ENCODE results near the gene ARHGEF28.

ARHGEF28 gene

DNA sequence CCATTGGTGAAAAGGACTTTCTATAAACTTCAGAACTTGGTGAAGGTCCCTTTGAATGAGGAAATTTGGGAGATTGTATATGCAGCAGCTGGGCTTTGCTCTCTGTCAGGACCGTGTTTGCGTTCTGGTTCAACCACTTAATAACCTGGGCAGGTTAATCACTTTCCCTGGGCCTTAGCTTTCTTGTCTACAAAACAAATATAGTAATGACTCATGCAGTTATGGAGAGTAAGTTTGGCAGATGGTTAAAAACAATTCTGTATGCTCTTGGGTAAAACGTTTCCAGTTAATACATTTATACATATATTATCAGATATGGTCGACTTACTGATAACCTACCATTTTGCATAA, 197.0 kb downstream of the ARHGEF28 start:
- Mint-ChIP-seq H3K4me3 (no peak overlapping the region), H3K9me3 (no peaks in the 10 kb centered on the region), H3K27ac (no peak overlapping the region), H3K4me1 (ENCODE audit: low read depth) (no peaks in the 10 kb centered on the region), H3K27me3 (ENCODE audit: low read depth) (no peaks in the 10 kb centered on the region), H3K36me3 (ENCODE audit: low read depth) (no peaks in the 10 kb centered on the region)

DNA sequence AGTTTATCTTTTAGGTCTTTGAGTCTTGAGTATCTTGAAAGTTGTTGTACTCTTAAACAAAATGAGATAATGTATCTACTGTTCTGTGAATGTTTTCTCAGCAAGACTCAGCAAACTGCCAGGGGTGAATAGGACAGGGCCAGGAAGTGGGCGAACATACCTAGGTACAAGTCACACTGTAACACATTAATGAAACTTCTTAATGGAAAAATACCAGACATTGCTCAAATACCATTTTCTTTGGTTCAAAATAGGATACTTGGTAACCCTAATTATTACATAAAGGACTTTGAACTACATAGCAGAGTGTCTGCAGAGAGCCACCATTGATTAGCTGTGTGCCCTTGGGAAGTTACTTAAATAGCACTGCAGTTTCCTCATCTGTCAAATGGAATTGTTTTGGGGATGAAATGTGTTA, 197.5 kb downstream of the ARHGEF28 start:
- Mint-ChIP-seq H3K9me3 (no peaks in the 10 kb centered on the region), H3K27me3 (ENCODE audit: low read depth) (peaks cover 2% of the 10 kb centered on the region), H3K27ac (no peak overlapping the region), H3K36me3 (ENCODE audit: low read depth) (no peaks in the 10 kb centered on the region), H3K4me3 (no peak overlapping the region), H3K4me1 (ENCODE audit: low read depth) (no peaks in the 10 kb centered on the region)

DNA sequence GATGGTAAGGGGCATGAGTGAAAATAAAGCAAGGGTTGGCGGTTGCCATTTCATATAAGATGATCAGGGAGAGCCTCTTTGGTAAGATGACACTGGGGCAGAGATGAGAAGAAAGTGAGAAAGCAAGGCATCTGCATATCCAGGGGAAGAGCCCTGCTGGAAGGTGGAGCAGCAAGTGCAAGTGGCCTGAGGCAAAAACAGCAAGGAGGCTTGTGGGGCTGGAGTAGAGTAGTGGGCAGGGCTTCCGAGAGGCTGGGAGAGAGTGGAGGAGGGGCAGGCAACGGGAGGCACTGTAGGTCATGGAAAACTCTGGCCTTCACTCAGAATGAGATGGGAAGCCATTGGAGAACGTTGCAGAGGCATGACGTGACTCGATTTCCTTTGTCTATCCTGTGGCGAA, 199.2 kb downstream of the ARHGEF28 start:
- H3K36me3 Mint-ChIP-seq (ENCODE audit: low read depth): no peaks in the 10 kb centered on the region
- H3K4me3 Mint-ChIP-seq: no peak overlapping the region
- H3K27ac Mint-ChIP-seq: no peak overlapping the region
- no peaks in the 10 kb centered on the region for H3K9me3 Mint-ChIP-seq
- no peaks in the 10 kb centered on the region for H3K4me1 Mint-ChIP-seq (ENCODE audit: low read depth)
- peaks cover 6% of the 10 kb centered on the region for H3K27me3 Mint-ChIP-seq (ENCODE audit: low read depth)

DNA sequence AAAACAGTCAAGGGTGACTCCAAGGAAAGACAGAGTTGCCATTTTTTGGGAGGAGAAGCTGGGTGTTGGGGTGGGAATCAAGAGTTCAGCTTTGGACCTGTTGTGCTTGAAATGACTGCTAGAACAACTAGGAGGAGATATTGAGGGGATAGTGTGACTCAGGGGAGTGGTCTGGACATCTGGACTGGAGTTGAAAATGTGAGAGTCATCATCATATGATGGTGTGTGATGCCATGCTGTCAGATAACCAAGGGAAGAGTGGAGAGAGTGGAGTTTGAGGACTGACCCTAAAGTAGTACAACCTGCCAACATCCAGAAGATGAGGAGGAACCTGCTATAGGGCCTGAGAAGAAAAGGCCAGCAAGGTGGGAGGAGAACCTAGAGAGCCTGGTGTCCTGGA, 199.7 kb downstream of the ARHGEF28 start:
- Mint-ChIP-seq H3K9me3 (no peaks in the 10 kb centered on the region), H3K27me3 (ENCODE audit: low read depth) (peaks cover 6% of the 10 kb centered on the region), H3K4me1 (ENCODE audit: low read depth) (no peaks in the 10 kb centered on the region), H3K27ac (no peak overlapping the region), H3K4me3 (no peak overlapping the region), H3K36me3 (ENCODE audit: low read depth) (no peaks in the 10 kb centered on the region)

DNA sequence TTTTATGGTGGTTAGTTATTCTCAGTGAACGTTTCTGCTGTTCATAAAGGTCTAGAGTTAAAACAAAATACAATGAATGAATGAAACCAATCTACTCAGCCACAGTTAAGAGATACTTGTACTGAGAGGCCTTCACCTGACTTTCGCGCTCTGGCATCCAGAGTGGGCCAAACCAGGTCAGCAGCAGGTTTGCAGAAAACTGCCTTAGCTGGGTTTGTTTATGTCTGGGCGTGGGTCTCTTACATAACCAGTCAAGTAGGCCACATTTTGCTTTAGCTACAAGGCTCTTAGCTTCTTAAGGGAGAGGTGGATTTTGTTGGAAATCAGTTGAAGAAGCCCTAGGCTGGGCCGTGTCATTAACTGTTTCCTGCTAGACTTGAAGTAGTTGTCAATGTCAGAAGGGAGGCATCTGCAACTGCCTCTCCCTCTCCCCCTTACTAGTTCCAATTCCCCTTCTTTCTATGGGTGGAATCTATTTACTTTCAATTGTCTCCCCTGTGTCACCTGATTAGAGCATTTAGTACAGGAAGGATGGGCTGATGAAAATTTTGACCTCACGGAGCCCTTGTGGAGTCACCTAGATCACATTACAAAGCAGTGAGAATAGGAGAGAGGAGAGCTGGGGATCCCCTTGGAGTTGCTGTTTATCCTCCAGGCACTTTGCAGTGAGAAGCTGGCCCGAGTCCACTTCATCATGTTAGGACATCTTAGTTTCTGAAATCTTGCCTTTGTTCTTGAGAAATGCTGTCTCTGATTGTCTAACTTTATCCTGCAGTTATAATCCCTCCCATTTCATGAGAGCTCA, 200.5 kb downstream of the ARHGEF28 start:
- Mint-ChIP-seq H3K36me3 (ENCODE audit: low read depth) (no peaks in the 10 kb centered on the region), H3K4me3 (no peak overlapping the region), H3K27ac (no peak overlapping the region), H3K4me1 (ENCODE audit: low read depth) (no peaks in the 10 kb centered on the region), H3K27me3 (ENCODE audit: low read depth) (peaks cover 6% of the 10 kb centered on the region), H3K9me3 (no peaks in the 10 kb centered on the region)

GRCh38 chr5:73827106-73827450, 201.1 kb downstream of the ARHGEF28 start:
- H3K36me3 Mint-ChIP-seq (ENCODE audit: low read depth): no peaks in the 10 kb centered on the region
- no peak overlapping the region for H3K4me3 Mint-ChIP-seq
- peaks cover 6% of the 10 kb centered on the region for H3K27me3 Mint-ChIP-seq (ENCODE audit: low read depth)
- no peaks in the 10 kb centered on the region for H3K4me1 Mint-ChIP-seq (ENCODE audit: low read depth)
- no peaks in the 10 kb centered on the region for H3K9me3 Mint-ChIP-seq
- H3K27ac Mint-ChIP-seq: no peak overlapping the region

GRCh38 chr5:73828465-73828864, 202.5 kb downstream of the ARHGEF28 start:
- no peaks in the 10 kb centered on the region for H3K4me1 Mint-ChIP-seq (ENCODE audit: low read depth)
- H3K9me3 Mint-ChIP-seq: no peaks in the 10 kb centered on the region
- peaks cover 6% of the 10 kb centered on the region for H3K27me3 Mint-ChIP-seq (ENCODE audit: low read depth)
- no peaks in the 10 kb centered on the region for H3K36me3 Mint-ChIP-seq (ENCODE audit: low read depth)
- no peak overlapping the region for H3K4me3 Mint-ChIP-seq
- H3K27ac Mint-ChIP-seq: no peak overlapping the region

DNA sequence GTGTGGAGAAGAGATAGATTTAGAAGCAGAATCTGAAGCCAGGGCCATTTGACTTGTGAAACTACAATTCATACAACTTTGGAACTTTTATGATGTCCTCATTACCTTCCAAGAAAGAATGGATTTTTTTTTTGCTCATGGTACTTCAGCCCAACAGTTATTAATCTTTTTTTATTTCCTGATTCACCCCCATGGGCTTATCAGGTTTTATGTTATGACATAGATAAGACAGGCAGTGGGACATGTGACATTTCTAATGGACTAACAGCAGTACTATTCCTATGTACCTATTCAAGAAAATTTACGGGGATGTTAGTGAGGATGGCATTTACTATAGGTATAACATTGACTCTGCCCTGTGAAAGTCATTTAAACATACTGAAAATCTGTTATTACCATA, 204.7 kb downstream of the ARHGEF28 start:
- no peak overlapping the region for H3K4me3 Mint-ChIP-seq
- H3K9me3 Mint-ChIP-seq: no peaks in the 10 kb centered on the region
- H3K4me1 Mint-ChIP-seq (ENCODE audit: low read depth): no peaks in the 10 kb centered on the region
- no peak overlapping the region for H3K27ac Mint-ChIP-seq
- H3K27me3 Mint-ChIP-seq (ENCODE audit: low read depth): peaks cover 6% of the 10 kb centered on the region
- H3K36me3 Mint-ChIP-seq (ENCODE audit: low read depth): no peaks in the 10 kb centered on the region

DNA sequence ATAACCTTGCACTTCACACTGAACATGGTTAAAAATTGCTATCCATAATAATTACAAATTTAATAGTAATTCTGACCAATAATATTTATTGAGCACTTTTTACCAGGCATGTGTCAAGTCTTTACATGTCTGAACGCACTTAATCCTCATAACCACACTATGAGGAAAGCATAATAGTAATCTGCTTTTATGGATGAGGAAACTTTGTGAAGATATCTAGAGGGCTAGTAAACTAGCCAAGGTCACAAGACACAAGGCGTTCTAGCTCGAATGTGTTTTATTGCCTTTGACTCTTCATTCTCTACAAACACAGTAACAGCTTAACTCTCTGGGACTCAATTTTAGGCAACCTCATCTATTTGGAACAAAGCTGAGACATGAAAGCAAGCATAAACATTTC, 205.1 kb downstream of the ARHGEF28 start:
- peaks cover 6% of the 10 kb centered on the region for H3K27me3 Mint-ChIP-seq (ENCODE audit: low read depth)
- H3K9me3 Mint-ChIP-seq: no peaks in the 10 kb centered on the region
- H3K4me1 Mint-ChIP-seq (ENCODE audit: low read depth): no peaks in the 10 kb centered on the region
- no peaks in the 10 kb centered on the region for H3K36me3 Mint-ChIP-seq (ENCODE audit: low read depth)
- no peak overlapping the region for H3K4me3 Mint-ChIP-seq
- no peak overlapping the region for H3K27ac Mint-ChIP-seq

- H3K4me3 Mint-ChIP-seq: no peak overlapping the region
- no peaks in the 10 kb centered on the region for H3K27me3 Mint-ChIP-seq (ENCODE audit: low read depth)
- H3K36me3 Mint-ChIP-seq (ENCODE audit: low read depth): no peaks in the 10 kb centered on the region
- no peaks in the 10 kb centered on the region for H3K9me3 Mint-ChIP-seq
- no peak overlapping the region for H3K27ac Mint-ChIP-seq
- H3K4me1 Mint-ChIP-seq (ENCODE audit: low read depth): no peaks in the 10 kb centered on the region
Measured at GRCh38 chr5:73834693-73835092, 208.7 kb downstream of the ARHGEF28 start.

GRCh38 chr5:73835726-73836125, 209.7 kb downstream of the ARHGEF28 start:
- Mint-ChIP-seq H3K27ac (no peak overlapping the region), H3K4me1 (ENCODE audit: low read depth) (no peaks in the 10 kb centered on the region), H3K9me3 (no peaks in the 10 kb centered on the region), H3K4me3 (no peak overlapping the region), H3K27me3 (ENCODE audit: low read depth) (no peaks in the 10 kb centered on the region), H3K36me3 (ENCODE audit: low read depth) (no peaks in the 10 kb centered on the region)

DNA sequence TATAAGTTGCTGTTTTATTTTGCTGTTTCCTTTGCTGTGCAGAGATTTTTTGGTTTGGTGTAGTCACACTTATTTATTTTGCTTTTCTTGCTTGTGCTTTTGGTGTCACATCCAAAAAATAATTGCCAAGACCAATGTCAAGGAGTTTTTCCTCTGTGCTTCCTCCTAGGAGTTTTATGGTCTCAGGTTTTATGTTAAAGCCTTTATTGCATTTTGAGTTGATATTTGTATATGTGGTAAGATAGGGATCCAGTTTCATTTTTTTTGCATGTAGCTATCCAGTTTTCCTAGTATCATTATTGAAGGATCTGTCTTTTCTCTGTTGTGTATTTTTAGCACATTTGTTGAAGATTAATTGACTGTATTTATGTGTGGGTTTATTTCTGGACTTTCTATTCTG, 210.6 kb downstream of the ARHGEF28 start:
- Mint-ChIP-seq H3K27me3 (ENCODE audit: low read depth) (no peaks in the 10 kb centered on the region), H3K9me3 (no peaks in the 10 kb centered on the region), H3K4me1 (ENCODE audit: low read depth) (no peaks in the 10 kb centered on the region), H3K27ac (no peak overlapping the region), H3K36me3 (ENCODE audit: low read depth) (no peaks in the 10 kb centered on the region), H3K4me3 (no peak overlapping the region)

- Mint-ChIP-seq H3K27ac (no peak overlapping the region), H3K27me3 (ENCODE audit: low read depth) (no peaks in the 10 kb centered on the region), H3K36me3 (ENCODE audit: low read depth) (no peaks in the 10 kb centered on the region), H3K4me1 (ENCODE audit: low read depth) (no peaks in the 10 kb centered on the region), H3K4me3 (no peak overlapping the region), H3K9me3 (no peaks in the 10 kb centered on the region)
Measured at GRCh38 chr5:73838901-73839300, 212.9 kb downstream of the ARHGEF28 start.

DNA sequence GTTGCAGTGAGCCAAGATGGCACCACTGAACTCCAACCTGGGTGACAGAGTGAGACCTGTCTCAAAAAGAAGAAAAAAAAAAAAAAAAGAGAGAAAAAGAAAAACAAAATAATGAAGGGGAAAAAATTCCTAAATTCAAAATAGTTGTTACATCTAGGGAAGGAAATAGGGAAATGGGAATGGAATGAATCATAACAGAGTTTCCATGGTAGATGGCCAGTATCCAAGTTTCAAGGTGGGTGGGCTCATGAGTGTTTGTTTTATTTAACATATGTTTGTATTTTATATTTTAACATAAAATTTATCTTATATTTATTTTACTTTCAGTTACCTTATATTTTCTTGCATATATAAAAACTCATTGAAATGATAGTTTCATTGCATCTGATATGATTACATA, 215.6 kb downstream of the ARHGEF28 start:
- Mint-ChIP-seq H3K4me1 (ENCODE audit: low read depth) (no peaks in the 10 kb centered on the region), H3K9me3 (no peaks in the 10 kb centered on the region), H3K27me3 (ENCODE audit: low read depth) (peaks cover 3% of the 10 kb centered on the region), H3K27ac (no peak overlapping the region), H3K4me3 (no peak overlapping the region), H3K36me3 (ENCODE audit: low read depth) (no peaks in the 10 kb centered on the region)

DNA sequence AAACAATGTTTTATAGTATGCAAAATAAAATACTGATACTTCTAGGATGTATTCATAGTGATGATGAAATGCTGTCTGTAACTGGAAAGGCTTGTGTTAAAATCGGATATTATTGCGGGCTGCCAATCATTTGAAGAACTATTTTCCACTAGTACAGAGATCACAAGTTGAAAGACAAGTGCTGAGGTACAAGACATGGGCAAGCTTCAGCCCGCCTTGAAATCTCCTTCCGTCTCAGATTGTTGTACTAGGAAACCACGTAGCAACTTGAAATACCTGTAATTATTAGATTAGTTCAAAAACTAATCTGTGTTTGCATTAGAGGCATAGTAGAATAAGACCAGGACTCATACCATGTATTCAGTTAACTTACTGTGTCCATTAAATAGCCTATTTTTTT, 218.2 kb downstream of the ARHGEF28 start:
- Mint-ChIP-seq H3K27me3 (ENCODE audit: low read depth) (peaks cover 3% of the 10 kb centered on the region), H3K27ac (no peak overlapping the region), H3K4me1 (ENCODE audit: low read depth) (no peaks in the 10 kb centered on the region), H3K4me3 (no peak overlapping the region), H3K36me3 (ENCODE audit: low read depth) (no peaks in the 10 kb centered on the region), H3K9me3 (no peaks in the 10 kb centered on the region)

Measured in T-helper 1 cell treated with Interleukin-12 subunit alpha and Interleukin-12 subunit beta and Interleukin-4 antibody, amounts not matched to agents 30 μg/mL and 1 μg/mL, for 36 hours (primary cell).